ENCODE results near the gene STX8. TPM values are rescaled to one million over a fixed set of nuclear protein-coding genes. Genes with fewer than 3 reads are reported as not detected.
A peak's percentile ranks its signal among the peaks of the same experiment; 100 is the strongest.

The STX8 gene
- total RNA-seq, 1 experiment from 2014 or later, result 38.8 TPM

GRCh38 chr17:9329251-9329921 is 246.2 kb downstream of the STX8 start (continued):
- TF ChIP-seq RAD21 (IDR thresholded peaks at IDR 0.05; ENCODE audit: low read depth), result no peak
- no peak for TF ChIP-seq SIN3A (IDR thresholded peaks at IDR 0.05; ENCODE audit: low read depth)
- TF ChIP-seq REST (IDR thresholded peaks at IDR 0.05; ENCODE audit: low read depth), result no peak
- TF ChIP-seq EZH2phosphoT487 (IDR thresholded peaks at IDR 0.05; ENCODE audit: borderline replicate concordance), result no peak
- no peak for TF ChIP-seq YY1 (IDR thresholded peaks at IDR 0.05; ENCODE audit: extremely low read depth, insufficient replicate concordance, low read depth, low read length)

- Histone ChIP-seq H3K79me2 (ENCODE audit: insufficient read depth, low read length) (no peaks in the 10 kb centered on the region), H3K36me3 (ENCODE audit: control insufficient read depth in 1 of 2, insufficient read depth in 2 of 2, low read length in 2 of 2) (no peaks in the 10 kb centered on the region), H3K4me1 (ENCODE audit: control insufficient read depth in 1 of 2, insufficient read depth in 2 of 2, low read length in 2 of 2) (peaks cover 0 to 5% of the 10 kb centered on the region in 2 experiments; a peak in 1 of 4 replicates), H3K4me3 (replicated peaks in 1 of 2; ENCODE audit: low read depth in 1 of 2, low read length in 2 of 2) (no peak overlapping the region), H3K4me2 (ENCODE audit: low read length) (no peak overlapping the region), H3K9ac (ENCODE audit: low read length) (no peak overlapping the region), H4K20me1 (ENCODE audit: insufficient read depth) (no peaks in the 10 kb centered on the region), H2AFZ (ENCODE audit: low read depth, low read length, poor library complexity, severe bottlenecking) (no peak overlapping the region), H3K9me3 (ENCODE audit: control insufficient read depth in 1 of 2, insufficient read depth in 1 of 2, low read depth in 1 of 2, low read length in 2 of 2) (no peaks in the 10 kb centered on the region), H3K27me3 (ENCODE audit: insufficient read depth, low read length) (no peaks in the 10 kb centered on the region), H3K27ac (ENCODE audit: low read depth, low read length) (no peak overlapping the region), H3K9me2 (ENCODE audit: insufficient read depth) (no peaks in the 10 kb centered on the region)
- ChIA-PET RAD21 (ENCODE audit: low non-redundant PET in 1 of 2, low total read pairs in 2 of 2, uncharacterized antibody in 2 of 2, unreplicated experiment in 2 of 2) (no interaction called here), POLR2A (no interaction called here), CTCF (interaction anchor here (0.6 to 1.9 kb wide), 2 partner anchors 13 to 197 kb away, joined by 5 read pairs; no protein-coding TSS in a partner anchor)
- intact Hi-C loops (cut with micrococcal nuclease), result no loop called here
- TF ChIP-seq SP1 (IDR thresholded peaks at IDR 0.05; ENCODE audit: low read depth) (no peak), EZH2phosphoT487 (IDR thresholded peaks at IDR 0.05; ENCODE audit: borderline replicate concordance) (no peak), YY1 (IDR thresholded peaks at IDR 0.05; ENCODE audit: extremely low read depth, insufficient replicate concordance, low read depth, low read length) (no peak), ZNF274 (IDR thresholded peaks at IDR 0.05; ENCODE audit: low read depth, low read length) (no peak), MAX (IDR thresholded peaks at IDR 0.05) (no peak), FOSL1 (IDR thresholded peaks at IDR 0.05; ENCODE audit: low read depth) (no peak)
- BruUV-seq (replicated peaks), result no TSS peak
- ATAC-seq (peak; percentile 52; the same call in 1 of the 2 replicates), DNase-seq (ENCODE audit: low read depth, low spot score) (no peak)
Observed at GRCh38 chr17:9324864-9325263, 250.8 kb downstream of the STX8 start.
